Fibroblast of skin of right quadriceps (primary cell): Measurements from ENCODE around the gene HOXB6.
A peak's percentile ranks its signal among the peaks of the same experiment; 100 is the strongest.

ENCODE experiments used
- DNase-seq: peaks from one replicate; pipeline ENCODE4 v3.0.0-alpha.2; 2013

The HOXB6 gene

GRCh38 chr17:48634493-48635208 is 29.9 kb upstream of the HOXB6 start:
- no peak for DNase-seq

- DNase-seq = no peak
Measured at GRCh38 chr17:48633266-48633677, 28.5 kb upstream of the HOXB6 start.

GRCh38 chr17:48632579-48633265 is 27.9 kb upstream of the HOXB6 start:
- no peak for DNase-seq

- DNase-seq = no peak
Measured at GRCh38 chr17:48631693-48632578, 27.1 kb upstream of the HOXB6 start.

- DNase-seq = no peak
Measured at GRCh38 chr17:48630925-48631692, 26.3 kb upstream of the HOXB6 start.

- no peak for DNase-seq
Measured at GRCh38 chr17:48630009-48630924, 25.5 kb upstream of the HOXB6 start.

- DNase-seq = no peak
Measured at GRCh38 chr17:48629411-48629759, 24.6 kb upstream of the HOXB6 start.

- no peak for DNase-seq
Measured at GRCh38 chr17:48628649-48629410, 24.0 kb upstream of the HOXB6 start.

- DNase-seq = no peak
Measured at GRCh38 chr17:48627623-48628521, 23.1 kb upstream of the HOXB6 start.

- DNase-seq = no peak
Measured at GRCh38 chr17:48627118-48627597, 22.4 kb upstream of the HOXB6 start.

- DNase-seq = peak; percentile 31
Measured at GRCh38 chr17:48626245-48627117, 21.7 kb upstream of the HOXB6 start, which contains the start of gene HOXB9. HOXB9 (minus strand) TSS chr17:48626358; CDS start chr17:48626269, 89 bp downstream.

GRCh38 chr17:48625495-48626244 is 20.9 kb upstream of the HOXB6 start:
- no peak for DNase-seq

GRCh38 chr17:48624544-48625494 is 20.0 kb upstream of the HOXB6 start:
- DNase-seq = no peak

GRCh38 chr17:48624118-48624517 is 19.3 kb upstream of the HOXB6 start:
- DNase-seq = no peak

- DNase-seq = no peak
Measured at GRCh38 chr17:48623583-48623982, 18.8 kb upstream of the HOXB6 start.

- no peak for DNase-seq
Measured at GRCh38 chr17:48622857-48623256, 18.1 kb upstream of the HOXB6 start.
